Measurements from ENCODE around the gene DBN1. TPM values are rescaled to one million over a fixed set of nuclear protein-coding genes. Genes with fewer than 3 reads are reported as not detected.

Gene DBN1
- total and polyA plus RNA-seq, 2 donors (not counting 1 experiment from before 2014, with no cell fraction given) = 1.4 to 1.9 TPM

DNA sequence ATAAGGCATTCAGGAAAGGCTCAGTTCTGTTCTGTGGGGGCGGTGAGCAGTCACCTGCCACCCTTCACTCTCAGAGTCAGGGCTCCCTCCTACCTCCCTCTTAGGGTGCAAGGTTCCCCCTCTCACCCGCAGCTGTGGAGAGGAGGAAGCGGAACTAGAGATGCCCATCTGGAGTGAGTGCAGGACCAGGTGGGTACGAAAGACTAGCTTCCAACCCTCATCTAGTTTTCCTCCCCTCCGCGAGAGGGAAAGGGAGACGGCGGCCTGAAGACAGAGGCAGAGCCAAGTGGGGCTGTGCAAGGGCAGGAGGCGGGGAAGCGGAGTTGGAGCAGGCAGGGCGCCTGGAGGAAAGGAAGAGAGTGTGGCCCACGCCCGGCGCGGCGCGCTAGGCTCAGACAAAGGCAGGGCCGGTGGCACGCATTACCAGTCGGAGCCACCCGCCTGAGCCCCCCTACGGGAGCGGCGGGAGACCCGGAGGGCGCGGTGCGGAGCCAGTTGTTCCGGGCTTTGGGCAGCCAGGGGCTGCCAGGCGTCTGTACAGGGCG lies 19.5 kb downstream of the DBN1 start:
- H3K4me3 Mint-ChIP-seq = peak overlapping the region; percentile 96
- Histone ChIP-seq H3K4me1 (ENCODE audit: control insufficient read depth in 2 of 2, insufficient read depth in 2 of 2, low read length in 2 of 2) (peaks cover 17 to 38% of the 10 kb centered on the region in 2 donors), H2AFZ (ENCODE audit: insufficient read depth, low read depth, low read length, poor library complexity, severe bottlenecking) (peak overlapping the region; percentile 8), H4K20me1 (ENCODE audit: control insufficient read depth, insufficient read depth, low read length, poor library complexity, severe bottlenecking) (peaks cover 33% of the 10 kb centered on the region), H3K27ac (ENCODE audit: low read length in 2 of 2) (peak overlapping the region; percentile 54 to 97), H3K9me3 (ENCODE audit: control extremely low read depth in 1 of 3, control insufficient read depth in 2 of 3, insufficient read depth in 1 of 3, low read length in 2 of 3) (peaks cover 0 to 4% (median 0%) of the 10 kb centered on the region in 3 donors), H3K4me2 (replicated peaks; ENCODE audit: low read depth, low read length, poor library complexity, severe bottlenecking) (peak overlapping the region; percentile 99), H3K9ac (ENCODE audit: low read length) (peak overlapping the region; percentile 68), H3K4me3 (ENCODE audit: control extremely low read depth in 1 of 5, extremely low read depth in 1 of 5, insufficient read depth in 1 of 5, low read depth in 2 of 5, low read length in 4 of 5) (peak overlapping the region; percentile 13 to 74 (median 62)), H3K36me3 (replicated peaks in 1 of 2; ENCODE audit: control extremely low read depth in 1 of 2, control insufficient read depth in 1 of 2, extremely low read depth in 1 of 2, insufficient read depth in 2 of 2, low read length in 1 of 2) (no peaks in the 10 kb centered on the region), H3K27me3 (replicated peaks in 1 of 4; ENCODE audit: control extremely low read depth in 1 of 4, control insufficient read depth in 3 of 4, insufficient read depth in 4 of 4, low read length in 3 of 4) (peaks cover 0 to 9% (median 0%) of the 10 kb centered on the region in 4 experiments), H3K79me2 (ENCODE audit: control insufficient read depth, insufficient read depth, low read length) (peaks cover 21% of the 10 kb centered on the region)
- peaks cover 31% of the 10 kb centered on the region for H3K4me1 Mint-ChIP-seq
- ATAC-seq (ENCODE audit: low read depth) (no peak), DNase-seq (peak; percentile 88)
- no peaks in the 10 kb centered on the region for H3K9me3 Mint-ChIP-seq (ENCODE audit: insufficient read depth)
- POLR2A ChIA-PET = interaction anchor here (1.5 to 6.7 kb wide), 7 partner anchors 8 to 103 kb away, joined by 4 to 87 read pairs (median 15); partner anchors contain the start of genes DOK3, GRK6 and LMAN2
- TF ChIP-seq EZH2 (IDR thresholded peaks at IDR 0.05; ENCODE audit: borderline replicate concordance, insufficient read depth, low read depth, low read length, poor library complexity, severe bottlenecking) = no peak
- TF ChIP-seq, protein P1, sequence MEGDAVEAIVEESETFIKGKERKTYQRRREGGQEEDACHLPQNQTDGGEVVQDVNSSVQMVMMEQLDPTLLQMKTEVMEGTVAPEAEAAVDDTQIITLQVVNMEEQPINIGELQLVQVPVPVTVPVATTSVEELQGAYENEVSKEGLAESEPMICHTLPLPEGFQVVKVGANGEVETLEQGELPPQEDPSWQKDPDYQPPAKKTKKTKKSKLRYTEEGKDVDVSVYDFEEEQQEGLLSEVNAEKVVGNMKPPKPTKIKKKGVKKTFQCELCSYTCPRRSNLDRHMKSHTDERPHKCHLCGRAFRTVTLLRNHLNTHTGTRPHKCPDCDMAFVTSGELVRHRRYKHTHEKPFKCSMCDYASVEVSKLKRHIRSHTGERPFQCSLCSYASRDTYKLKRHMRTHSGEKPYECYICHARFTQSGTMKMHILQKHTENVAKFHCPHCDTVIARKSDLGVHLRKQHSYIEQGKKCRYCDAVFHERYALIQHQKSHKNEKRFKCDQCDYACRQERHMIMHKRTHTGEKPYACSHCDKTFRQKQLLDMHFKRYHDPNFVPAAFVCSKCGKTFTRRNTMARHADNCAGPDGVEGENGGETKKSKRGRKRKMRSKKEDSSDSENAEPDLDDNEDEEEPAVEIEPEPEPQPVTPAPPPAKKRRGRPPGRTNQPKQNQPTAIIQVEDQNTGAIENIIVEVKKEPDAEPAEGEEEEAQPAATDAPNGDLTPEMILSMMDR (IDR thresholded peaks at IDR 0.05) = no peak
- WGBS (ENCODE audit: insufficient coverage) = 2% methylated on average over 26 of the region's 31 CpGs
- no peaks in the 10 kb centered on the region for H3K27me3 Mint-ChIP-seq
- CTCF ChIA-PET = interaction anchor here (0.7 to 21.3 kb wide), 12 partner anchors 8 to 152 kb away, joined by 4 to 628 read pairs (median 26); partner anchors contain the start of genes DOK3, F12, GRK6 and LMAN2
- intact Hi-C loops (cut with micrococcal nuclease) = loop anchor here (1.0 to 2.0 kb wide), 7 partner anchors 8 to 136 kb away; partner anchors contain the start of genes GRK6 and PRR7
- H3K27ac Mint-ChIP-seq = peak overlapping the region; percentile 97

All from B cell (primary cell).